ENCODE data around the gene TRIM38.

- no peak for TF ChIP-seq POLR2A (IDR thresholded peaks at IDR 0.05)
- TF ChIP-seq CTCF (IDR thresholded peaks at IDR 0.05): no peak
- TF ChIP-seq POLR2AphosphoS5 (IDR thresholded peaks at IDR 0.05): no peak
- TF ChIP-seq EP300 (IDR thresholded peaks at IDR 0.05): no peak
These were observed 42.9 kb upstream of the TRIM38 start for GRCh38 chr6:25919657-25920056.

Measured in suprapubic skin (tissue), 4 donors.